Measurements from ENCODE around the gene GPR39.

- TF ChIP-seq, protein P1, sequence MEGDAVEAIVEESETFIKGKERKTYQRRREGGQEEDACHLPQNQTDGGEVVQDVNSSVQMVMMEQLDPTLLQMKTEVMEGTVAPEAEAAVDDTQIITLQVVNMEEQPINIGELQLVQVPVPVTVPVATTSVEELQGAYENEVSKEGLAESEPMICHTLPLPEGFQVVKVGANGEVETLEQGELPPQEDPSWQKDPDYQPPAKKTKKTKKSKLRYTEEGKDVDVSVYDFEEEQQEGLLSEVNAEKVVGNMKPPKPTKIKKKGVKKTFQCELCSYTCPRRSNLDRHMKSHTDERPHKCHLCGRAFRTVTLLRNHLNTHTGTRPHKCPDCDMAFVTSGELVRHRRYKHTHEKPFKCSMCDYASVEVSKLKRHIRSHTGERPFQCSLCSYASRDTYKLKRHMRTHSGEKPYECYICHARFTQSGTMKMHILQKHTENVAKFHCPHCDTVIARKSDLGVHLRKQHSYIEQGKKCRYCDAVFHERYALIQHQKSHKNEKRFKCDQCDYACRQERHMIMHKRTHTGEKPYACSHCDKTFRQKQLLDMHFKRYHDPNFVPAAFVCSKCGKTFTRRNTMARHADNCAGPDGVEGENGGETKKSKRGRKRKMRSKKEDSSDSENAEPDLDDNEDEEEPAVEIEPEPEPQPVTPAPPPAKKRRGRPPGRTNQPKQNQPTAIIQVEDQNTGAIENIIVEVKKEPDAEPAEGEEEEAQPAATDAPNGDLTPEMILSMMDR (IDR thresholded peaks at IDR 0.05): no peak
- no peak for TF ChIP-seq POLR2A (IDR thresholded peaks at IDR 0.05)
Observed at GRCh38 chr2:132384491-132385151, 32.0 kb upstream of the GPR39 start.

Measured in body of pancreas (tissue), 4 donors.